ENCODE data around the gene HIRA. TPM values are rescaled to one million over a fixed set of nuclear protein-coding genes. Genes with fewer than 3 reads are reported as not detected.

Gene HIRA
- total and polyA plus RNA-seq, 4 donors, result 10.4 to 24.3 (median 17.1) TPM

DNA sequence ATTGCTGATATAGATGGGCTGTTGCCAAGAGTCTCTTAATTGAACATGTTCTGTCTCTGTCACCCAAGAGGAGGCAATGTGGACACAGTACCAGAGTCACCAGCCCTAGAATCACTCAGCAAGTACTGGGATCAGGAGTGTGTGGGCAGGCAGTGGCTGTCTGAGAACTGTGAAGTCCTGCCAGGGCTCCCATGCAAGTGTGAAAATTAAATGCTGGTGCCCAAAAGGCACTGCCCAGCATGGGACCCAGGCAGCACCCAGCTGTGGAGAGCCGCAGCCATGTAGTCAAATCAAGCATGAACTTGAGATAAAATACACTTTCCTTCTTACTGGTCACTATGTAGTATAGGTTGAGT is 19.9 kb downstream of the HIRA start:
- WGBS, 2 donors, result 94 to 100% methylated on average over 1 of the region's 1 CpG
- Histone ChIP-seq H3K27me3 (ENCODE audit: control insufficient read depth in 1 of 2, insufficient read depth in 2 of 2, low read length in 1 of 2) (no peaks in the 10 kb centered on the region), H3K9me3 (ENCODE audit: control insufficient read depth, low read length) (no peaks in the 10 kb centered on the region), H3K27ac (ENCODE audit: low read depth in 1 of 2, low read length in 2 of 2) (no peak overlapping the region), H3K4me3 (ENCODE audit: low read length in 2 of 2) (no peak overlapping the region), H3K4me1 (ENCODE audit: control insufficient read depth in 1 of 2, insufficient read depth in 2 of 2, low read length in 2 of 2) (peaks cover 0 to 2% of the 10 kb centered on the region in 2 donors), H3K36me3 (ENCODE audit: control insufficient read depth in 1 of 2, insufficient read depth in 2 of 2, low read length in 1 of 2) (peaks cover 2 to 3% of the 10 kb centered on the region in 2 donors)
- DNase-seq, result no peak
- no peak for ATAC-seq (ENCODE audit: low FRiP score)
- intact Hi-C loops (cut with DNase I), result no loop called here

DNA sequence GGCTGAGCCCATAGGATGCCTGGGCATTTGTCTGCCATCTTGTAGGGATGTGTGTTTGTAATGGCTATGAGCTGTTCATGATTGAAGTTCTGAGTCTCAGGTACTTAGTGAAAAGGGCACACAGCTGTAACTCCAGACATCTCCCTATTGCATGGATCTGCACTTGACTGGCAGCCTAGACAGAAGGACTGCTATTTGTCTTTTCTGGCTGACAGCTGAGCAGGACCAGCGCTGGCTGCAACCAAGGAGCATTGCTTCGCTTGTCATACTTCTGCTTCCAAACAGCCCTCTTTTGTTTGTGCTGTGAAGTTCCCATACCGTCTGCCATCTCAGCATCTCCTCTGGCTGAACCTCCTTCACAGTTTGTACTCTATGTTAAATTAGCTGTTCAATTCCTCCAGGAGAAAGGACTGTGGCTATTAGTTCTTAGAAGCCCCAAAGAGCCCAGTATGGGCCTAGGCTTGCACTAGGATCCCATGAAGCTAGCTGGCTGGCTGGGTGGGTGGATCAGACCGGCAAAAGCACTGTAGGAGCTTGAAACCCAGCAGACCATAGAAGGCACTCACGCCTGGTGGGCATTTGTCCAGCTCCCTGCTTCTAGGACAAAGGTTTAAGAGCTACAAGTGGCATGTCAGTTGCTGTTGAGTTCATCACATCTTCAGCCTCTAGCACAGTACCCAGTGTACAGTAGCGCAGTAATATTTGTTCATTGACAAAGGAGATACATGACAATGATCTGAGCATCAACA is 20.4 kb downstream of the HIRA start:
- WGBS, 2 donors, result 87 to 89% methylated on average over 6 of the region's 6 CpGs
- no peak for ATAC-seq (ENCODE audit: low FRiP score)
- peaks cover 3 to 5% of the 10 kb centered on the region in 2 donors for H3K36me3 ChIP-seq (ENCODE audit: control insufficient read depth in 1 of 2, insufficient read depth in 2 of 2, low read length in 1 of 2)

DNA sequence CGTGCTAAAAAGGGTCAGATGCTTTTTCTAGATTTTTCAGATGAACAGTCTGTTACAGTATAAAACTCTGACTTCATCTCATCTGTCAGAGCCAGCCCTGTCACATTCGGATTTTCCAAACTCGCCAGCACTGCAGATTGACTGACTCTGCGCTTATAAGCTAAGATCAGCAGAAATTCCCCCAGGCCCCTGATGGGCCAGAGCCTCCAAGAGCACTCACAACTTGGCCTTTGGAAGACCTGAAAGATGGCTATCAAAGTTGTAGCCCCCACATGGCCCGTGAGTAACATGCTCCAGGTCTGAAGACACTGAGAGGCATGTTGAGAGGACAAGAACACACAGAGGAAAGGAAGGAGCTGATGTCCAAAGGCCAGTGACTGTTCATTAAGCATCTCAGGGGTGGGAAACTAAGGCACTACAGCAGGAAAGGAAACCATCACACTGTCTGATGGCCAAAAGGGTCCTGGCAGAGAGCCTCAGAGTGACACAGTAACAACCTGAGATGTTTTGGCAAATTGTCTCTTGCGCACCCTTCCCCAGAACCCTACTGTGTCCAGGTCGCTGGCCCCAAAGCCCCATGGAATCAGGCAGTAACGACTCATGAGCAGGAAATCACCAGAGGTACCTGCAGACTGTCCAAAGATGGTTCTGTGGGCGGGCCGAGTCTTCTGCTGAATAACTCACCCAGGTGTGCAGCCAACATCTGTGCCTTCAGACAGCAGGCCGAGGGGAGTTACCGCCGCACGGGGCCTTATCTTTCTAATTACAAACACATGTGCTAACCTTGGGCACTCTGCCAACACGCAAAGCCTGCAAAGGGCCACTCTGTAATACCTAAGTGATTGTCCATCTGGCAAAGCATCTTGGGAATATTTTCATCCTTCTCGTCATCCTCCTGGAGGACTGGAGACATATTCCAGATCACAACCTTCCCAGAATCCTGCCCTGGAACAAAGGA is 23.6 kb downstream of the HIRA start:
- no peak for ATAC-seq (ENCODE audit: low FRiP score)
- no peak overlapping the region for H3K4me3 ChIP-seq (ENCODE audit: low read length in 2 of 2)
- H3K4me1 ChIP-seq (ENCODE audit: control insufficient read depth in 1 of 2, insufficient read depth in 2 of 2, low read length in 2 of 2), result no peaks in the 10 kb centered on the region
- H3K9me3 ChIP-seq (ENCODE audit: control insufficient read depth, low read length), result no peaks in the 10 kb centered on the region
- H3K27ac ChIP-seq (ENCODE audit: low read depth in 1 of 2, low read length in 2 of 2), result no peak overlapping the region
- no peaks in the 10 kb centered on the region for H3K27me3 ChIP-seq (ENCODE audit: control insufficient read depth in 1 of 2, insufficient read depth in 2 of 2, low read length in 1 of 2)
- WGBS, 2 donors, result 71 to 72% methylated on average over 16 of the region's 16 CpGs
- intact Hi-C loops (cut with DNase I), result no loop called here
- no peak for DNase-seq
- peaks cover 3 to 5% of the 10 kb centered on the region in 2 donors for H3K36me3 ChIP-seq (ENCODE audit: control insufficient read depth in 1 of 2, insufficient read depth in 2 of 2, low read length in 1 of 2)

More for the DNA sequence above, 20.4 kb downstream of the HIRA start:
- H3K27ac ChIP-seq (ENCODE audit: low read depth in 1 of 2, low read length in 2 of 2), result no peak overlapping the region
- peaks cover 0 to 2% of the 10 kb centered on the region in 2 donors for H3K4me1 ChIP-seq (ENCODE audit: control insufficient read depth in 1 of 2, insufficient read depth in 2 of 2, low read length in 2 of 2)
- intact Hi-C loops (cut with DNase I), result no loop called here
- no peak overlapping the region for H3K4me3 ChIP-seq (ENCODE audit: low read length in 2 of 2)
- H3K9me3 ChIP-seq (ENCODE audit: control insufficient read depth, low read length), result no peaks in the 10 kb centered on the region
- H3K27me3 ChIP-seq (ENCODE audit: control insufficient read depth in 1 of 2, insufficient read depth in 2 of 2, low read length in 1 of 2), result no peaks in the 10 kb centered on the region
- DNase-seq, result no peak

DNA sequence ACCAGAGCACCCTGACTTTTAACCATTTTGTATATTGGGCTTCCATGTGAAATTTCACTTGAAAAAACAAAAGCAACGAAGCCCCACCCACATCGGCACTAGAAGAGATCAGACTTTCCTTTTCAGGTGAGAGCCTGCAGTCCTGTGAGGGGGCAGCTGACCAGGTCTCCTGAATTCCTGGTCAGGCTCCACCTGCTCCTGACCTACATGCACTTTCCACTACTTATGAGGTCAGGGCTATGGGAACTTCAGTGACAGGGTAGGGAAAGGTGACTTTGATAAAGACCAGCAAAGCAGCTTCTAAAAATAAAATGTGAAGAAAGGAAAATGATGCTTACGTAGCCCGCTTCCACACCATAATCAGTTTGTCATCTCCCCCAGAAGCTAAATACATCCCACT is 24.7 kb downstream of the HIRA start:
- intact Hi-C loops (cut with DNase I), result no loop called here
- H3K27me3 ChIP-seq (ENCODE audit: control insufficient read depth in 1 of 2, insufficient read depth in 2 of 2, low read length in 1 of 2), result no peaks in the 10 kb centered on the region
- DNase-seq, result no peak
- H3K4me3 ChIP-seq (ENCODE audit: low read length in 2 of 2), result no peak overlapping the region
- 82 to 92% methylated on average over 4 of the region's 4 CpGs for WGBS, 2 donors
- H3K9me3 ChIP-seq (ENCODE audit: control insufficient read depth, low read length), result no peaks in the 10 kb centered on the region
- ATAC-seq (ENCODE audit: low FRiP score), result no peak
- no peak overlapping the region for H3K27ac ChIP-seq (ENCODE audit: low read depth in 1 of 2, low read length in 2 of 2)
- H3K4me1 ChIP-seq (ENCODE audit: control insufficient read depth in 1 of 2, insufficient read depth in 2 of 2, low read length in 2 of 2), result no peaks in the 10 kb centered on the region
- peaks cover 3 to 5% of the 10 kb centered on the region in 2 donors for H3K36me3 ChIP-seq (ENCODE audit: control insufficient read depth in 1 of 2, insufficient read depth in 2 of 2, low read length in 1 of 2)

DNA sequence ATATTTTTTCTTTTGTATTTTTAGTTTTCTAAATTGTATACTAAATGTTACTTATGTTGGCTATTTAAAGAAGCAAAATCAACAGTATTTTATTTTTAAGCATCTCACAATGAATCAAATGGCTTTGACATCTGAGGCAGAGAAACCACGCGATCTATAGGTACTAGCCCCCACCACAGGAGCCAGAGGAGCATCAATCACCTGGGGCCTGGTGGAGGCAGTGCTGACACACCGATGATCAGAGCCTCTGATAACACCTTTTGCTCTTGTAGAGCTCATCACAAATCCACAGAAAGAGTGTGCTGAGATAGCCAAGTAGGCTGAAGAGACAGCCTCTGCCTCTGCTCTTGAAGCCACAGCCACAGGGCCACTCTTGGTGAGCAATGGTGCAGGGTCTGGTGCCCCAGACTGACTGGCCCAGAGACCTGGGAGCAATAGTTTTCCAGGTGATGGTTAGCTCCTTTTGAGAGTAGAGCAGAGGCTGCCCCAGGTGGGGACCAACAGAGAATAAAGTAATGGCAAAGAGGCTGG is 25.2 kb downstream of the HIRA start:
- H3K27me3 ChIP-seq (ENCODE audit: control insufficient read depth in 1 of 2, insufficient read depth in 2 of 2, low read length in 1 of 2), result no peaks in the 10 kb centered on the region
- DNase-seq, result no peak
- WGBS, 2 donors, result 71 to 80% methylated on average over 3 of the region's 3 CpGs
- intact Hi-C loops (cut with DNase I), result no loop called here
- no peak for ATAC-seq (ENCODE audit: low FRiP score)
- H3K36me3 ChIP-seq (ENCODE audit: control insufficient read depth in 1 of 2, insufficient read depth in 2 of 2, low read length in 1 of 2), result peaks cover 3% of the 10 kb centered on the region in 2 donors
- no peak overlapping the region for H3K27ac ChIP-seq (ENCODE audit: low read depth in 1 of 2, low read length in 2 of 2)
- no peak overlapping the region for H3K4me3 ChIP-seq (ENCODE audit: low read length in 2 of 2)
- no peaks in the 10 kb centered on the region for H3K9me3 ChIP-seq (ENCODE audit: control insufficient read depth, low read length)
- no peaks in the 10 kb centered on the region for H3K4me1 ChIP-seq (ENCODE audit: control insufficient read depth in 1 of 2, insufficient read depth in 2 of 2, low read length in 2 of 2)

DNA sequence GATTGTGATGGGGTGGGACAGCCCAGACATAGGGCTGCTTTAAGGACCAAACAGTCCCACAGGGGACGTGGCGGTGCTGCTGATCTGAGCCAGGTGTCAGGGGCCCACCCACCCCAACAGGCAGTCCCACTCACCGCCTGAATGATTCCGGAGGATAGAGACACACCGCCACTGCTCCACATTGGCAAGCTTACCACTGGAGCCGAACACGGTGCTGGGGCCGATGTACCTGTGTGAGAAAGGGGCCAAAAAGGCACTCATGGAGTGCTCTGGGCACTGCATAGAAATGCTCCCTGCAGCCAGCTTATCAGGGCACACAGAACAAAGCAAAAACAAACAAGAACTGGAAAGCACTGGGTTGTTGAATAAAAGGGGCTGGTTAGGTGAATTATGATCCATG is 25.9 kb downstream of the HIRA start:
- no peak for ATAC-seq (ENCODE audit: low FRiP score)
- DNase-seq, result no peak
- WGBS, 2 donors, result 92 to 93% methylated on average over 8 of the region's 8 CpGs
- Histone ChIP-seq H3K4me3 (ENCODE audit: low read length in 2 of 2) (no peak overlapping the region), H3K4me1 (ENCODE audit: control insufficient read depth in 1 of 2, insufficient read depth in 2 of 2, low read length in 2 of 2) (no peaks in the 10 kb centered on the region), H3K27me3 (ENCODE audit: control insufficient read depth in 1 of 2, insufficient read depth in 2 of 2, low read length in 1 of 2) (no peaks in the 10 kb centered on the region), H3K9me3 (ENCODE audit: control insufficient read depth, low read length) (no peaks in the 10 kb centered on the region), H3K27ac (ENCODE audit: low read depth in 1 of 2, low read length in 2 of 2) (no peak overlapping the region), H3K36me3 (ENCODE audit: control insufficient read depth in 1 of 2, insufficient read depth in 2 of 2, low read length in 1 of 2) (peaks cover 3 to 5% of the 10 kb centered on the region in 2 donors)
- intact Hi-C loops (cut with DNase I), result no loop called here

DNA sequence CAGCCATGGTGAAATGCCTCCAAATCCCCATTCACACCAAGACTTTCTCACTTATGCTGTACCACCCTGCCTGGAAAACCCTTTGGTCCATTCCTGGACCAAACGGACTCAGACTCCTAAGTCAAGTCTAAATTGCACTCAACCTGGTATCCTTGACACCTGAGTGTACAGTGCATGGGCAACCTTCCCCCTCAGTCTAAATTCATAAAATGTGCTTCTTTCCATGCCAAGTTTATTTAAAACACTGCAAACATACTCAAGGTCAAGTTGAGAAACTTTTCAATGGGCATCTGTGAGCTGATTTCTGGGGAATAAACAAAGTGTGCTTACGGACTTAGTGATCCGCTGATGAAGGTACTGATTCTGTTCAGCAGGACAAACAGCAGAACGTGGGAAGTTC is 26.4 kb downstream of the HIRA start:
- H3K27ac ChIP-seq (ENCODE audit: low read depth in 1 of 2, low read length in 2 of 2), result no peak overlapping the region
- peaks cover 3 to 5% of the 10 kb centered on the region in 2 donors for H3K36me3 ChIP-seq (ENCODE audit: control insufficient read depth in 1 of 2, insufficient read depth in 2 of 2, low read length in 1 of 2)
- DNase-seq (no peak), ATAC-seq (ENCODE audit: low FRiP score) (no peak)
- H3K4me1 ChIP-seq (ENCODE audit: control insufficient read depth in 1 of 2, insufficient read depth in 2 of 2, low read length in 2 of 2), result no peaks in the 10 kb centered on the region
- WGBS, 2 donors, result 91 to 92% methylated on average over 4 of the region's 4 CpGs
- intact Hi-C loops (cut with DNase I), result no loop called here
- H3K27me3 ChIP-seq (ENCODE audit: control insufficient read depth in 1 of 2, insufficient read depth in 2 of 2, low read length in 1 of 2), result no peaks in the 10 kb centered on the region
- no peaks in the 10 kb centered on the region for H3K9me3 ChIP-seq (ENCODE audit: control insufficient read depth, low read length)
- no peak overlapping the region for H3K4me3 ChIP-seq (ENCODE audit: low read length in 2 of 2)

DNA sequence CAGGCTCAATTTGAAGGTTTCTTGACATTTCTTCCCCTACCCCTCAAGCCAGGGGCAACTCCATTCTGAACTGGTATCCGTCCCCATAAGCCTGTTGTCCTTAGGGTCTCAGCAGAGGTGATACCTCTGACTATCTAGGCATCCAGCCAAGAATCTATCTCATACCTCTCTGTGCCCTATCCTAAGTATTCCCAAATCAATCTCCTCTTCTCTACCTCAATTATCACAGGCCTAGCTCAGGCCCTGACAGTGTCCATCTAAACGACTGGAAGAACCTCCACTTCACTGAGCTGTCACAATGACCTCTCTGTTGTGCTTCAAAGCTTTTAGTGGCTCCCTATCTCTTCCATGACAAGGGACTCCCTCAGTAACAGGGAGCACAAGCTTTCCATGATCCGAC is 26.9 kb downstream of the HIRA start:
- H3K27ac ChIP-seq (ENCODE audit: low read depth in 1 of 2, low read length in 2 of 2), result no peak overlapping the region
- WGBS, 2 donors, result 94 to 98% methylated on average over 3 of the region's 3 CpGs
- intact Hi-C loops (cut with DNase I), result no loop called here
- no peaks in the 10 kb centered on the region for H3K27me3 ChIP-seq (ENCODE audit: control insufficient read depth in 1 of 2, insufficient read depth in 2 of 2, low read length in 1 of 2)
- no peak overlapping the region for H3K4me3 ChIP-seq (ENCODE audit: low read length in 2 of 2)
- H3K36me3 ChIP-seq (ENCODE audit: control insufficient read depth in 1 of 2, insufficient read depth in 2 of 2, low read length in 1 of 2), result peaks cover 3 to 5% of the 10 kb centered on the region in 2 donors
- H3K4me1 ChIP-seq (ENCODE audit: control insufficient read depth in 1 of 2, insufficient read depth in 2 of 2, low read length in 2 of 2), result no peaks in the 10 kb centered on the region
- H3K9me3 ChIP-seq (ENCODE audit: control insufficient read depth, low read length), result no peaks in the 10 kb centered on the region
- ATAC-seq (ENCODE audit: low FRiP score) (no peak), DNase-seq (no peak)

Data from aorta (tissue), 5 donors.